H1 (cell line): ENCODE data around the gene RHOXF2.

ENCODE experiments used
- ATF2 ChIP-seq: IDR thresholded peaks from 2 replicates; pipeline ENCODE4 v1.6.1; 2012; ENCODE audit warnings: low read length, inconsistent platforms
- CEBPB ChIP-seq: IDR thresholded peaks from 2 replicates; pipeline ENCODE4 v1.6.1; 2012; ENCODE audit warnings: low read depth, low read length
- CHD2 ChIP-seq: IDR thresholded peaks from 2 replicates; pipeline ENCODE4 v1.6.1; 2012; ENCODE audit warnings: low read length, improper control_type of control experiment
- CREB1 ChIP-seq: IDR thresholded peaks from 2 replicates; pipeline ENCODE4 v1.6.1; 2012; ENCODE audit warnings: inconsistent platforms
- CTCF ChIP-seq, 3 experiments: IDR thresholded peaks; 1 replicate in 2 of 3; 2 replicates in 1 of 3; pipeline versions ENCODE4 v1.5.1 to v1.6.1; 2011; ENCODE audit warnings: low read length in 3 of 3, mild to moderate bottlenecking in 3 of 3, inconsistent platforms in 2 of 3, low read depth in 1 of 3, moderate library complexity in 1 of 3; ENCODE audit not compliant: insufficient read depth in 1 of 3; ENCODE audit errors: control extremely low read depth in 1 of 3
- E2F6 ChIP-seq: IDR thresholded peaks from 2 replicates; pipeline ENCODE4 v1.6.1; 2012; ENCODE audit warnings: inconsistent platforms
- EP300 ChIP-seq, 2 experiments: IDR thresholded peaks; 1 replicate in 1 of 2; 2 replicates in 1 of 2; pipeline ENCODE4 v1.6.1; 2011 to 2012; ENCODE audit warnings: low read depth in 2 of 2, low read length in 2 of 2, mild to moderate bottlenecking in 2 of 2, borderline replicate concordance in 1 of 2, inconsistent platforms in 1 of 2, moderate library complexity in 1 of 2
- MAFK ChIP-seq: IDR thresholded peaks from 2 replicates; pipeline ENCODE4 v1.6.1; 2012; ENCODE audit warnings: low read depth, mild to moderate bottlenecking, improper control_type of control experiment, low read length
- MAX ChIP-seq: IDR thresholded peaks from 2 replicates; pipeline ENCODE4 v1.6.1; 2012; ENCODE audit warnings: inconsistent platforms
- POLR2A ChIP-seq, 2 experiments: IDR thresholded peaks; 1 replicate in 1 of 2; 2 replicates in 1 of 2; pipeline ENCODE4 v1.6.1; 2011; ENCODE audit warnings: low read depth in 2 of 2, low read length in 2 of 2, mild to moderate bottlenecking in 2 of 2; ENCODE audit errors: control extremely low read depth in 1 of 2
- POLR2AphosphoS5 ChIP-seq: IDR thresholded peaks from 2 replicates; pipeline ENCODE4 v1.6.1; 2011; ENCODE audit warnings: low read depth, low read length
- POU5F1 ChIP-seq: IDR thresholded peaks from 2 replicates; pipeline ENCODE4 v1.6.1; 2011; ENCODE audit warnings: low read depth, mild to moderate bottlenecking, low read length, moderate library complexity
- USF2 ChIP-seq: IDR thresholded peaks from 2 replicates; pipeline ENCODE4 v1.6.1; 2011; ENCODE audit warnings: low read length, improper control_type of control experiment
- YY1 ChIP-seq: IDR thresholded peaks from 2 replicates; pipeline ENCODE4 v1.6.1; 2011; ENCODE audit warnings: low read depth, mild to moderate bottlenecking, low read length

- TF ChIP-seq CTCF (IDR thresholded peaks at IDR 0.05; ENCODE audit: control extremely low read depth in 1 of 3, insufficient read depth in 1 of 3, low read depth in 1 of 3, low read length in 3 of 3), result no peak
- TF ChIP-seq E2F6, result no peak
- no peak for TF ChIP-seq POLR2AphosphoS5
- no peak for TF ChIP-seq POU5F1
- TF ChIP-seq ATF2, result no peak
- TF ChIP-seq EP300 (IDR thresholded peaks at IDR 0.05; ENCODE audit: borderline replicate concordance in 1 of 2, low read depth in 2 of 2, low read length in 2 of 2), result no peak
- TF ChIP-seq CEBPB, result no peak
- no peak for TF ChIP-seq USF2
- TF ChIP-seq YY1, result no peak
- no peak for TF ChIP-seq POLR2A (IDR thresholded peaks at IDR 0.05; ENCODE audit: control extremely low read depth in 1 of 2, low read depth in 2 of 2, low read length in 2 of 2)
- TF ChIP-seq MAFK, result no peak
- no peak for TF ChIP-seq CHD2
- TF ChIP-seq CREB1, result no peak
- no peak for TF ChIP-seq MAX
Observed at GRCh38 chrX:120125444-120125843, 33.0 kb upstream of the RHOXF2 start.
